ENCODE measurements around the gene GLT6D1.

DNA sequence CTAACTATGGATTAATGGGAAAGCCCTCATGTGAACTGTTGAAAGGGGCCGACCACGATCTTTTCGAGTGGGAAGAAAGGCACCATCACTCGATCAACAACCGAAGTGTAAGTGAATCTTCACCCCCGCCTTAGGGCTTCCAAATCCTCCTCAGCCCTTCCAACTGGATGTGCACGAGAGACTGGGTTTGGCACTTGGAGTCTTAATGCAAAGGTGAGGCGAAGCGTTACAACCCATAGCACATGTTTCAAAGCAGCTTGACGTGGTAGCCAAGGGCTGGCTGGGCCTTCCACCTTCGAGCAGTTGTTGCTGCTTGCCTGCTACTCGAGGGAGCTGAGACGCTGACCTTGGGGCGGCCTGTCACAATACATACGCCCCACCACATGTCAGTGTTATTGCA, 18.1 kb upstream of the GLT6D1 start:
- TF ChIP-seq, protein P1, sequence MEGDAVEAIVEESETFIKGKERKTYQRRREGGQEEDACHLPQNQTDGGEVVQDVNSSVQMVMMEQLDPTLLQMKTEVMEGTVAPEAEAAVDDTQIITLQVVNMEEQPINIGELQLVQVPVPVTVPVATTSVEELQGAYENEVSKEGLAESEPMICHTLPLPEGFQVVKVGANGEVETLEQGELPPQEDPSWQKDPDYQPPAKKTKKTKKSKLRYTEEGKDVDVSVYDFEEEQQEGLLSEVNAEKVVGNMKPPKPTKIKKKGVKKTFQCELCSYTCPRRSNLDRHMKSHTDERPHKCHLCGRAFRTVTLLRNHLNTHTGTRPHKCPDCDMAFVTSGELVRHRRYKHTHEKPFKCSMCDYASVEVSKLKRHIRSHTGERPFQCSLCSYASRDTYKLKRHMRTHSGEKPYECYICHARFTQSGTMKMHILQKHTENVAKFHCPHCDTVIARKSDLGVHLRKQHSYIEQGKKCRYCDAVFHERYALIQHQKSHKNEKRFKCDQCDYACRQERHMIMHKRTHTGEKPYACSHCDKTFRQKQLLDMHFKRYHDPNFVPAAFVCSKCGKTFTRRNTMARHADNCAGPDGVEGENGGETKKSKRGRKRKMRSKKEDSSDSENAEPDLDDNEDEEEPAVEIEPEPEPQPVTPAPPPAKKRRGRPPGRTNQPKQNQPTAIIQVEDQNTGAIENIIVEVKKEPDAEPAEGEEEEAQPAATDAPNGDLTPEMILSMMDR (conservative IDR thresholded peaks at IDR 0.05; ENCODE audit: low read depth, low read length) = no peak
- no peak for TF ChIP-seq POLR2A (IDR thresholded peaks at IDR 0.05; ENCODE audit: low read depth, low read length)

Data from IMR-90 (cell line).